ENCODE results near the gene TMEM97.

The TMEM97 gene

GRCh38 chr17:28306954-28307401 lies 12.0 kb upstream of the TMEM97 start:
- ChIA-PET POLR2A (no interaction called here), CTCF (no interaction called here)
- no peak overlapping the region for H3K4me3 ChIP-seq (ENCODE audit: low read depth, low read length)
- no peak for TF ChIP-seq CTCF (IDR thresholded peaks at IDR 0.05; ENCODE audit: insufficient read depth, low read length, missing control alignments)
- DNase-seq (ENCODE audit: low read depth, low spot score), result no peak

- no peak for DNase-seq (ENCODE audit: low read depth, low spot score)
- TF ChIP-seq CTCF (IDR thresholded peaks at IDR 0.05; ENCODE audit: insufficient read depth, low read length, missing control alignments), result no peak
- H3K4me3 ChIP-seq (ENCODE audit: low read depth, low read length), result no peak overlapping the region
- CTCF ChIA-PET, result interaction anchor here (0.9 to 2.7 kb wide), 3 partner anchors 12 to 62 kb away, joined by 3 to 9 read pairs (median 4); no protein-coding TSS in a partner anchor
- POLR2A ChIA-PET, result no interaction called here
Measured at GRCh38 chr17:28313841-28314240, 5.2 kb upstream of the TMEM97 start.

GRCh38 chr17:28315846-28316705 lies 2.9 kb upstream of the TMEM97 start:
- ChIA-PET POLR2A (no interaction called here), CTCF (interaction anchor here (0.6 to 1.3 kb wide), 3 partner anchors 32 to 260 kb away, joined by 3 read pairs; no protein-coding TSS in a partner anchor)
- no peak overlapping the region for H3K4me3 ChIP-seq (ENCODE audit: low read depth, low read length)
- TF ChIP-seq CTCF (IDR thresholded peaks at IDR 0.05; ENCODE audit: insufficient read depth, low read length, missing control alignments), result no peak
- DNase-seq (ENCODE audit: low read depth, low spot score), result no peak

- H3K4me3 ChIP-seq (ENCODE audit: low read depth, low read length), result no peak overlapping the region
- no peak for TF ChIP-seq CTCF (IDR thresholded peaks at IDR 0.05; ENCODE audit: insufficient read depth, low read length, missing control alignments)
- ChIA-PET POLR2A (interaction anchor here (0.7 kb wide), 1 partner anchor 18 kb away, joined by 3 read pairs; the partner anchor contains the start of genes IFT20 and TNFAIP1), CTCF (interaction anchor here (0.9 to 1.5 kb wide), 5 partner anchors 18 to 511 kb away, joined by 3 to 8 read pairs (median 6); partner anchors contain the start of genes IFT20 and TNFAIP1)
- DNase-seq (ENCODE audit: low read depth, low spot score), result no peak
Measured at GRCh38 chr17:28317099-28317965, 1.7 kb upstream of the TMEM97 start.

- ChIA-PET CTCF (interaction anchor here (0.9 to 1.5 kb wide), 4 partner anchors 17 to 512 kb away, joined by 3 to 8 read pairs (median 6); partner anchors contain the start of genes IFT20 and TNFAIP1), POLR2A (interaction anchor here (0.5 to 0.7 kb wide), 3 partner anchors 15 to 28 kb away, joined by 3 read pairs; partner anchors contain the start of genes IFT20 and TNFAIP1)
- peak overlapping the region; percentile 82 for H3K4me3 ChIP-seq (ENCODE audit: low read depth, low read length)
- no peak for DNase-seq (ENCODE audit: low read depth, low spot score)
- no peak for TF ChIP-seq CTCF (IDR thresholded peaks at IDR 0.05; ENCODE audit: insufficient read depth, low read length, missing control alignments)
Measured at GRCh38 chr17:28317966-28318758, 838 bp upstream of the TMEM97 start.
